ENCODE data around the gene PALMD. TPM values are rescaled to one million over a fixed set of nuclear protein-coding genes. Genes with fewer than 3 reads are reported as not detected.
A peak's percentile ranks its signal among the peaks of the same experiment; 100 is the strongest.

The PALMD gene
- total and polyA plus RNA-seq, 2 experiments from 2014 or later: 14.0 to 18.5 TPM

- H3K27ac ChIP-seq: no peak overlapping the region
- DNase-seq (ENCODE audit: low spot score): no peak
- TF ChIP-seq EZH2 (IDR thresholded peaks at IDR 0.05; ENCODE audit: borderline replicate concordance): no peak
- TF ChIP-seq CTCF (IDR thresholded peaks at IDR 0.05; ENCODE audit: poor library complexity): no peak
- no peak for TF ChIP-seq EZH2phosphoT487 (IDR thresholded peaks at IDR 0.05; ENCODE audit: low read depth, severe bottlenecking, unreplicated experiment)
- no peaks in the 10 kb centered on the region for H4K20me1 ChIP-seq (ENCODE audit: insufficient read depth, poor library complexity, severe bottlenecking)
- no peaks in the 10 kb centered on the region for H3K79me2 ChIP-seq
- H3K9me3 ChIP-seq (ENCODE audit: low read depth): no peaks in the 10 kb centered on the region
- H3K4me2 ChIP-seq: no peak overlapping the region
- H3K4me3 ChIP-seq: no peak overlapping the region
- no peaks in the 10 kb centered on the region for H3K9me2 ChIP-seq (replicated peaks; ENCODE audit: insufficient read depth)
- no peaks in the 10 kb centered on the region for H3K27me3 ChIP-seq
- no peaks in the 10 kb centered on the region for H3K36me3 ChIP-seq (replicated peaks; ENCODE audit: insufficient read depth, low read depth)
- H2AFZ ChIP-seq: no peak overlapping the region
- H3K4me1 ChIP-seq (ENCODE audit: insufficient read depth): no peaks in the 10 kb centered on the region
Observed at GRCh38 chr1:99702221-99702620, 56.3 kb downstream of the PALMD start.

- H3K27ac ChIP-seq: no peak overlapping the region
- no peaks in the 10 kb centered on the region for H3K27me3 ChIP-seq
- no peak for DNase-seq (ENCODE audit: low spot score)
- H3K4me3 ChIP-seq: no peak overlapping the region
- H3K9me3 ChIP-seq (ENCODE audit: low read depth): no peaks in the 10 kb centered on the region
- 86% methylated on average over 17 of the region's 17 CpGs for WGBS (ENCODE audit: low lambda C conversion rate, missing lambda C conversion rate)
- H3K9me2 ChIP-seq (replicated peaks; ENCODE audit: insufficient read depth): no peaks in the 10 kb centered on the region
- TF ChIP-seq EZH2phosphoT487 (IDR thresholded peaks at IDR 0.05; ENCODE audit: low read depth, severe bottlenecking, unreplicated experiment) (no peak), EZH2 (IDR thresholded peaks at IDR 0.05; ENCODE audit: borderline replicate concordance) (no peak), CTCF (IDR thresholded peaks at IDR 0.05; ENCODE audit: poor library complexity) (no peak)
- H3K4me1 ChIP-seq (ENCODE audit: insufficient read depth): no peaks in the 10 kb centered on the region
- H3K36me3 ChIP-seq (replicated peaks; ENCODE audit: insufficient read depth, low read depth): no peaks in the 10 kb centered on the region
- H4K20me1 ChIP-seq (ENCODE audit: insufficient read depth, poor library complexity, severe bottlenecking): no peaks in the 10 kb centered on the region
- H2AFZ ChIP-seq: no peak overlapping the region
- H3K4me2 ChIP-seq: no peak overlapping the region
- H3K79me2 ChIP-seq: no peaks in the 10 kb centered on the region
Observed at GRCh38 chr1:99704356-99704816, 58.5 kb downstream of the PALMD start.

- Histone ChIP-seq H2AFZ (no peak overlapping the region), H3K4me3 (no peak overlapping the region), H3K9me2 (replicated peaks; ENCODE audit: insufficient read depth) (no peaks in the 10 kb centered on the region), H3K4me1 (ENCODE audit: insufficient read depth) (no peaks in the 10 kb centered on the region), H3K27me3 (no peaks in the 10 kb centered on the region), H3K36me3 (replicated peaks; ENCODE audit: insufficient read depth, low read depth) (no peaks in the 10 kb centered on the region), H3K9me3 (ENCODE audit: low read depth) (no peaks in the 10 kb centered on the region), H4K20me1 (ENCODE audit: insufficient read depth, poor library complexity, severe bottlenecking) (no peaks in the 10 kb centered on the region), H3K4me2 (no peak overlapping the region), H3K79me2 (no peaks in the 10 kb centered on the region), H3K27ac (no peak overlapping the region)
- TF ChIP-seq CTCF (IDR thresholded peaks at IDR 0.05; ENCODE audit: poor library complexity): no peak
- no peak for TF ChIP-seq EZH2 (IDR thresholded peaks at IDR 0.05; ENCODE audit: borderline replicate concordance)
- DNase-seq (ENCODE audit: low spot score): no peak
Observed at GRCh38 chr1:99705385-99705784, 59.5 kb downstream of the PALMD start.

DNA sequence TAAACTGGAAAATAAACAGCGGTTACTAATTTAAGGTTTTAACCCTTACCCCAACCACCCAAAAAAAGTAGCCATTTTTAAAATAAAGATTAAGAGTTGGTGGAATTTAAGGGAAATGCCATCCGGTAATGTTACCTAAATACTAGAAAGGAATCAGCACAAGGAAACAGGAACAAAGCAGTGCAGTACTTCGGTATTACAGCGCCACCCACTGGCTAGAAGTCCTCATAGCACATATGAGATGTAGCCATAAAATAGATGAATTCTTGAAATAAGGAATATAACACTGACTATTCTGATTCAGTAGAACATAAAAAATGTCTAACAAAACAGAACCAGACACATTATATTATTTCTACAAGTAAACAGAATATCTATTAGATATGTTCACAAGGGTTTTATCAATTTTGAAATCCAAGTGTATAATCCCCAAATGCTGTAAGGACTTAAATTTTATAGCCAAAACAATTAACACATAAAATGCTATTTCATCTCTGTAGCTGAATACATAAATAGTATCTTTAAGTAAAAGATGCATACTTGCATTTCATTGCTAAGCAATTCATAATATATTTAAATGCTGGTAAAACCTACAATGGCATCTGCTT is 61.7 kb downstream of the PALMD start:
- no peaks in the 10 kb centered on the region for H3K36me3 ChIP-seq (replicated peaks; ENCODE audit: insufficient read depth, low read depth)
- H2AFZ ChIP-seq: no peak overlapping the region
- H3K9me2 ChIP-seq (replicated peaks; ENCODE audit: insufficient read depth): no peaks in the 10 kb centered on the region
- H4K20me1 ChIP-seq (ENCODE audit: insufficient read depth, poor library complexity, severe bottlenecking): no peaks in the 10 kb centered on the region
- WGBS (ENCODE audit: low lambda C conversion rate, missing lambda C conversion rate): 19% methylated on average over 4 of the region's 4 CpGs
- H3K4me1 ChIP-seq (ENCODE audit: insufficient read depth): no peaks in the 10 kb centered on the region
- no peak overlapping the region for H3K27ac ChIP-seq
- H3K4me2 ChIP-seq: no peak overlapping the region
- DNase-seq (ENCODE audit: low spot score): peak; percentile 75
- no peak overlapping the region for H3K4me3 ChIP-seq
- H3K27me3 ChIP-seq: no peaks in the 10 kb centered on the region
- TF ChIP-seq CTCF (IDR thresholded peaks at IDR 0.05; ENCODE audit: poor library complexity) (peak; percentile 93), EZH2phosphoT487 (IDR thresholded peaks at IDR 0.05; ENCODE audit: low read depth, severe bottlenecking, unreplicated experiment) (no peak)
- H3K79me2 ChIP-seq: no peaks in the 10 kb centered on the region
- H3K9me3 ChIP-seq (ENCODE audit: low read depth): no peaks in the 10 kb centered on the region

Data from hepatocyte (in vitro differentiated cells).